A549 (cell line): ENCODE results near the gene TLK1. TPM values are rescaled to one million over a fixed set of nuclear protein-coding genes. Genes with fewer than 3 reads are reported as not detected.

Experiments
- EHF ChIP-seq: fragments of 250-450 bp; sonication (Bioruptor Pico); IDR thresholded peaks from 2 replicates; pipeline ENCODE4 v1.5.0; 2020; ENCODE audit warnings: mild to moderate bottlenecking
- ELK1 ChIP-seq: fragments of 150-350 bp; IDR thresholded peaks from 2 replicates; pipeline ENCODE4 v1.6.1; 2014; ENCODE audit warnings: low read depth, mild to moderate bottlenecking, low read length
- FOSB ChIP-seq: fragments of 250-450 bp; sonication (Bioruptor Pico); IDR thresholded peaks from 2 replicates; pipeline ENCODE4 v1.5.0; 2020; ENCODE audit warnings: mild to moderate bottlenecking, moderate library complexity
- FOSL2 ChIP-seq, 2 experiments: fragments of 450-650 bp in 1 of 2; fragments of >200 bp in 1 of 2; sonication (Bioruptor Twin) in 1 of 2; formaldehyde crosslinking; IDR thresholded peaks; 2 replicates each; pipeline versions ENCODE4 v1.5.0 to v1.6.1; 2016 to 2020; ENCODE audit warnings: mild to moderate bottlenecking in 1 of 2, moderate library complexity in 1 of 2
- FOXS1 ChIP-seq: fragments of 250-450 bp; sonication (Bioruptor Pico); IDR thresholded peaks from 2 replicates; pipeline ENCODE4 v1.5.0; 2020; ENCODE audit warnings: mild to moderate bottlenecking, moderate library complexity
- GATA3 ChIP-seq: IDR thresholded peaks from 2 replicates; pipeline ENCODE4 v1.6.1; 2012; ENCODE audit warnings: borderline replicate concordance
- HES2 ChIP-seq: fragments of >200 bp; sonication (Bioruptor Twin); formaldehyde crosslinking; IDR thresholded peaks from 2 replicates; pipeline ENCODE4 v1.6.1; 2016
- HEYL ChIP-seq: fragments of 250-450 bp; sonication (Bioruptor Pico); IDR thresholded peaks from 2 replicates; pipeline ENCODE4 v1.8.0; 2021; ENCODE audit warnings: mild to moderate bottlenecking, moderate library complexity
- HMGXB4 ChIP-seq: fragments of 250-450 bp; sonication (Bioruptor Pico); IDR thresholded peaks from 2 replicates; pipeline ENCODE4 v1.5.0; 2021; ENCODE audit warnings: mild to moderate bottlenecking, moderate library complexity, borderline replicate concordance
- HOXB13 ChIP-seq: fragments of 250-450 bp; sonication (Bioruptor Pico); IDR thresholded peaks from 2 replicates; pipeline ENCODE4 v1.5.0; 2020; ENCODE audit warnings: low read depth, mild to moderate bottlenecking, moderate library complexity
- HOXB5 ChIP-seq: fragments of 250-450 bp; sonication (Bioruptor Pico); IDR thresholded peaks from 2 replicates; pipeline ENCODE4 v1.5.0; 2020; ENCODE audit warnings: mild to moderate bottlenecking, moderate library complexity
- MAX ChIP-seq: IDR thresholded peaks from 2 replicates; pipeline ENCODE4 v1.6.1; 2012
- MYC ChIP-seq: IDR thresholded peaks from 2 replicates; pipeline ENCODE4 v1.6.1; 2012; ENCODE audit warnings: mild to moderate bottlenecking, inconsistent platforms, low read length, improper control_type of control experiment, borderline replicate concordance
- NR3C1 ChIP-seq: fragments of >200 bp; sonication (Bioruptor Twin); formaldehyde crosslinking; IDR thresholded peaks from 3 replicates; pipeline ENCODE4 v1.6.1; 2017
- POLR2A ChIP-seq: IDR thresholded peaks from 2 replicates; pipeline ENCODE4 v1.6.1; 2012; ENCODE audit warnings: mild to moderate bottlenecking, low read length
- RCOR1 ChIP-seq: fragments of 150-350 bp; IDR thresholded peaks from 2 replicates; pipeline ENCODE4 v1.6.1; 2014; ENCODE audit warnings: antibody characterized with exemption, low read length, low read depth
- REST ChIP-seq: fragments of 200-600 bp; sonication (generic); IDR thresholded peaks from 2 replicates; pipeline ENCODE4 v1.6.1; 2016; ENCODE audit warnings: antibody characterized with exemption, mild to moderate bottlenecking, moderate library complexity
- RNF2 ChIP-seq: fragments of 200-600 bp; sonication (generic); IDR thresholded peaks from 2 replicates; pipeline ENCODE4 v1.6.1; 2016; ENCODE audit warnings: low read depth, mild to moderate bottlenecking, antibody characterized with exemption, moderate library complexity, borderline replicate concordance
- SMC3 ChIP-seq: fragments of >200 bp; sonication (Bioruptor Twin); formaldehyde crosslinking; IDR thresholded peaks from 3 replicates; pipeline ENCODE4 v1.6.1; 2018; ENCODE audit warnings: inconsistent platforms
- TP53 ChIP-seq: fragments of 250-450 bp; sonication (Bioruptor Pico); IDR thresholded peaks from 2 replicates; pipeline ENCODE4 v1.5.0; 2021; ENCODE audit warnings: mild to moderate bottlenecking, moderate library complexity
- ZNF302 ChIP-seq: fragments of 250-450 bp; sonication (Bioruptor Pico); IDR thresholded peaks from 2 replicates; pipeline ENCODE4 v1.9.0; 2021; ENCODE audit warnings: inconsistent platforms, mild to moderate bottlenecking, moderate library complexity
- polyA plus RNA-seq, 4 experiments: library from polyadenylated mRNA; depleted of rRNA in 3 of 4; stranded (reverse); fragments of >200 nt; fragmentation: RNase III in 1 of 4; extraction: RNeasy Plus Mini Kit Qiagen cat#74134 plus additional on column Dnase treatment in 1 of 4; gene quantifications; 2 replicates in 3 of 4; 3 replicates in 1 of 4; pipeline ENCODE4 v1.2.3, GENCODE V29; 2011 to 2017

TLK1 gene
- polyA plus RNA-seq, 2 of the 4 experiments (the other 2 are of a cell fraction): 16.9 to 28.9 TPM

- TF ChIP-seq REST (no peak), FOSL2 (IDR thresholded peaks at IDR 0.05) (no peak), FOSL2 (CRISPR knock-in tag; IDR thresholded peaks at IDR 0.05) (no peak), EHF (no peak), MAX (no peak; the same call in 1 of the 2 replicates), RNF2 (no peak), MYC (no peak), NR3C1 (no peak), HES2 (no peak), HOXB5 (CRISPR knock-in tag) (no peak), FOXS1 (CRISPR knock-in tag) (no peak), SMC3 (peak; percentile 34; the same call in 2 of the 3 replicates), HEYL (CRISPR knock-in tag) (no peak), ZNF302 (CRISPR knock-in tag) (no peak), GATA3 (no peak), RCOR1 (no peak), POLR2A (peak; percentile 42), FOSB (CRISPR knock-in tag) (no peak), TP53 (no peak), HOXB13 (no peak), HMGXB4 (no peak), ELK1 (no peak)
Observed at GRCh38 chr2:171160956-171161740, 455 bp upstream of the TLK1 start (continued).
